Neuronal stem cell (in vitro differentiated cells): Measurements from ENCODE around the gene SEMA6B.

ENCODE experiments used
- DNase-seq: peaks from one replicate; pipeline ENCODE4 v3.0.0-alpha.2; 2013; ENCODE audit warnings: low spot score
- H2AFZ ChIP-seq: one replicate; pipeline ENCODE4 v1.6.1; 2013; ENCODE audit warnings: mild to moderate bottlenecking, low read length, inconsistent platforms
- H2AK5ac ChIP-seq: 2 replicates; pipeline ENCODE4 v1.6.1; 2013; ENCODE audit warnings: low read depth, mild to moderate bottlenecking, inconsistent platforms, low read length, moderate library complexity, mixed read lengths
- H2BK120ac ChIP-seq: 2 replicates; pipeline ENCODE4 v1.6.1; 2013; ENCODE audit warnings: low read depth, mild to moderate bottlenecking, inconsistent platforms, low read length, moderate library complexity, mixed read lengths
- H2BK12ac ChIP-seq: one replicate; pipeline ENCODE4 v1.6.1; 2013; ENCODE audit warnings: low read length, inconsistent platforms
- H2BK15ac ChIP-seq: 2 replicates; pipeline ENCODE4 v1.6.1; 2013; ENCODE audit warnings: mild to moderate bottlenecking, low read length, inconsistent platforms, mixed read lengths
- H2BK5ac ChIP-seq: one replicate; pipeline ENCODE4 v1.6.1; 2013; ENCODE audit warnings: inconsistent platforms, mild to moderate bottlenecking, low read length, moderate library complexity
- H3K14ac ChIP-seq: one replicate; pipeline ENCODE4 v1.6.1; 2013; ENCODE audit warnings: low read length, inconsistent platforms
- H3K18ac ChIP-seq: 2 replicates; pipeline ENCODE4 v1.6.1; 2013; ENCODE audit warnings: low read length, inconsistent platforms
- H3K23ac ChIP-seq: 2 replicates; pipeline ENCODE4 v1.6.1; 2013; ENCODE audit warnings: low read depth, mild to moderate bottlenecking, mixed read lengths, low read length, inconsistent platforms; ENCODE audit not compliant: poor library complexity
- H3K27ac ChIP-seq: replicated peaks from 3 replicates; pipeline ENCODE4 v1.5.1; 2013; ENCODE audit warnings: low read length, inconsistent platforms
- H3K27me3 ChIP-seq, 3 experiments: 2 replicates each; pipeline ENCODE4 v1.6.1; 2013; ENCODE audit warnings: low read length in 3 of 3, mild to moderate bottlenecking in 2 of 3, inconsistent platforms in 1 of 3, low read depth in 1 of 3, mixed read lengths in 1 of 3, moderate library complexity in 1 of 3; ENCODE audit not compliant: control insufficient read depth in 3 of 3, insufficient read depth in 3 of 3
- H3K36me3 ChIP-seq, 2 donors: replicated peaks in 1 of 2; 2 replicates each; pipeline ENCODE4 v1.6.1; 2013; ENCODE audit warnings: low read length in 2 of 2; ENCODE audit not compliant: control insufficient read depth in 2 of 2, insufficient read depth in 2 of 2
- H3K4ac ChIP-seq: 2 replicates; pipeline ENCODE4 v1.6.1; 2013; ENCODE audit warnings: inconsistent platforms, mild to moderate bottlenecking, low read length, moderate library complexity
- H3K4me1 ChIP-seq, 2 donors: 1 replicate in 1 of 2; 2 replicates in 1 of 2; pipeline ENCODE4 v1.6.1; 2013; ENCODE audit warnings: low read length in 2 of 2, low read depth in 1 of 2; ENCODE audit not compliant: control insufficient read depth in 2 of 2, insufficient read depth in 1 of 2
- H3K4me2 ChIP-seq: one replicate; pipeline ENCODE4 v1.6.1; 2013; ENCODE audit warnings: mild to moderate bottlenecking, low read length, inconsistent platforms; ENCODE audit not compliant: insufficient read depth, poor library complexity, severe bottlenecking
- H3K4me3 ChIP-seq, 2 donors: 2 replicates each; pipeline ENCODE4 v1.5.1; 2013; ENCODE audit warnings: low read length in 2 of 2, mild to moderate bottlenecking in 2 of 2, inconsistent platforms in 1 of 2, moderate library complexity in 1 of 2
- H3K79me1 ChIP-seq: one replicate; pipeline ENCODE4 v1.6.1; 2013; ENCODE audit warnings: low read depth, mild to moderate bottlenecking, inconsistent platforms, low read length, moderate library complexity
- H3K9ac ChIP-seq: one replicate; pipeline ENCODE4 v1.6.1; 2013; ENCODE audit warnings: mild to moderate bottlenecking, low read depth, low read length, inconsistent platforms; ENCODE audit not compliant: poor library complexity
- H3K9me3 ChIP-seq, 2 donors: replicated peaks in 1 of 2; 2 replicates each; pipeline versions ENCODE3 to v1.6.1; 2013; ENCODE audit warnings: low read length in 2 of 2, mild to moderate bottlenecking in 2 of 2, inconsistent platforms in 1 of 2, low read depth in 1 of 2, mixed read lengths in 1 of 2, moderate library complexity in 1 of 2; ENCODE audit not compliant: control insufficient read depth in 2 of 2, insufficient read depth in 1 of 2
- H4K8ac ChIP-seq: one replicate; pipeline ENCODE4 v1.6.1; 2013; ENCODE audit warnings: low read depth, mild to moderate bottlenecking, inconsistent platforms, low read length, moderate library complexity
- H4K91ac ChIP-seq: one replicate; pipeline ENCODE4 v1.6.1; 2013; ENCODE audit warnings: low read length, low read depth, mild to moderate bottlenecking, inconsistent platforms; ENCODE audit not compliant: poor library complexity
- WGBS, 2 donors: extraction: QIAGEN DNeasy Blood & Tissue Kit; methylation state at CpG; one replicate each; pipeline ENCODE4 v1.1.7; 2013; ENCODE audit warnings: missing lambda C conversion rate in 2 of 2, mixed read lengths in 1 of 2; ENCODE audit not compliant: insufficient read length in 2 of 2, insufficient replicate concordance in 1 of 2; ENCODE audit errors: extremely low coverage in 2 of 2; 5-methylcytosine and 5-hydroxymethylcytosine counted together

SEMA6B gene

GRCh38 chr19:4582980-4583842, 23.7 kb upstream of the SEMA6B start:
- no peak for DNase-seq
- H2BK120ac ChIP-seq, result peak overlapping the region; percentile 88
- peaks cover 5% of the 10 kb centered on the region for H3K79me1 ChIP-seq
- H3K36me3 ChIP-seq, result peaks cover 0 to 2% of the 10 kb centered on the region in 2 donors
- no peaks in the 10 kb centered on the region for H3K9me3 ChIP-seq
- no peak overlapping the region for H3K9ac ChIP-seq
- H3K4ac ChIP-seq, result peak overlapping the region; percentile 96
- H3K18ac ChIP-seq, result peak overlapping the region; percentile 38
- H3K4me3 ChIP-seq, result no peak overlapping the region
- H2BK12ac ChIP-seq, result peak overlapping the region; percentile 85
- no peak overlapping the region for H3K4me2 ChIP-seq
- 100% methylated on average over 1 of the region's 16 CpGs; no CpG with 5 or more reads in 1 of the 2 donors for WGBS, 2 donors
- peaks cover 0 to 19% (median 5%) of the 10 kb centered on the region in 3 experiments for H3K27me3 ChIP-seq
- H3K14ac ChIP-seq, result no peak overlapping the region
- no peak overlapping the region for H4K8ac ChIP-seq
- peak overlapping the region; percentile 96 for H2AFZ ChIP-seq
- peak overlapping the region; percentile 98 for H2AK5ac ChIP-seq
- peak overlapping the region; percentile 83 for H2BK5ac ChIP-seq
- peak overlapping the region; percentile 70 for H2BK15ac ChIP-seq
- H4K91ac ChIP-seq, result no peak overlapping the region
- H3K23ac ChIP-seq, result no peak overlapping the region
- peaks cover 15 to 20% of the 10 kb centered on the region in 2 donors for H3K4me1 ChIP-seq
- H3K27ac ChIP-seq, result no peak overlapping the region

GRCh38 chr19:4581666-4582553, 22.4 kb upstream of the SEMA6B start:
- Histone ChIP-seq H2BK12ac (no peak overlapping the region), H2AFZ (peak overlapping the region; percentile 64), H3K9me3 (no peaks in the 10 kb centered on the region), H3K4me3 (peak overlapping the region; percentile 70 to 89), H3K36me3 (peaks cover 0 to 2% of the 10 kb centered on the region in 2 donors), H4K8ac (no peak overlapping the region), H3K4ac (no peak overlapping the region), H4K91ac (no peak overlapping the region), H3K27me3 (peaks cover 0 to 19% (median 5%) of the 10 kb centered on the region in 3 experiments), H3K18ac (peak overlapping the region; percentile 50), H3K14ac (no peak overlapping the region), H3K4me2 (peak overlapping the region; percentile 84), H2BK15ac (no peak overlapping the region), H2BK5ac (peak overlapping the region; percentile 71), H3K27ac (no peak overlapping the region), H3K9ac (no peak overlapping the region), H3K4me1 (peaks cover 13 to 22% of the 10 kb centered on the region in 2 donors), H3K79me1 (peaks cover 5% of the 10 kb centered on the region), H3K23ac (peak overlapping the region; percentile 11), H2BK120ac (peak overlapping the region; percentile 89), H2AK5ac (peak overlapping the region; percentile 64)
- no CpG with 5 or more reads among the region's 57 CpGs for WGBS, 2 donors
- peak; percentile 57 for DNase-seq

- DNase-seq, result no peak
- Histone ChIP-seq H2AFZ (peak overlapping the region; percentile 79), H3K36me3 (peaks cover 0 to 2% of the 10 kb centered on the region in 2 donors), H3K4me1 (peaks cover 12 to 24% of the 10 kb centered on the region in 2 donors), H4K91ac (no peak overlapping the region), H2BK5ac (peak overlapping the region; percentile 71), H2BK15ac (peak overlapping the region; percentile 91), H3K18ac (peak overlapping the region; percentile 95), H3K4ac (no peak overlapping the region), H2AK5ac (peak overlapping the region; percentile 53), H3K14ac (no peak overlapping the region), H3K9ac (peak overlapping the region; percentile 35), H2BK120ac (peak overlapping the region; percentile 66), H4K8ac (no peak overlapping the region), H3K4me2 (peak overlapping the region; percentile 84), H3K4me3 (peak overlapping the region; percentile 70 to 89), H3K79me1 (peaks cover 6% of the 10 kb centered on the region), H3K9me3 (no peaks in the 10 kb centered on the region), H2BK12ac (no peak overlapping the region), H3K23ac (no peak overlapping the region), H3K27me3 (peaks cover 0 to 19% (median 5%) of the 10 kb centered on the region in 3 experiments), H3K27ac (no peak overlapping the region)
- no CpG with 5 or more reads among the region's 62 CpGs for WGBS, 2 donors
These were observed 21.6 kb upstream of the SEMA6B start for GRCh38 chr19:4580961-4581665.
